ENCODE results near the gene TRIM72. TPM values are rescaled to one million over a fixed set of nuclear protein-coding genes. Genes with fewer than 3 reads are reported as not detected.
A peak's percentile ranks its signal among the peaks of the same experiment; 100 is the strongest.

TRIM72 gene
- total and polyA plus RNA-seq, 7 experiments from 2014 or later: 0.24 TPM; not detected in 6

- Mint-ChIP-seq H3K4me1 (peaks cover 60 to 87% (median 81%) of the 10 kb centered on the region in 7 donors), H3K27me3 (no peaks in the 10 kb centered on the region), H3K4me3 (peak overlapping the region in 3 of 10 donors; percentile 3 to 35 (median 30)), H3K27ac (peak overlapping the region; percentile 11 to 89 (median 72)), H3K36me3 (peaks cover 42 to 85% (median 74%) of the 10 kb centered on the region in 5 donors), H3K9me3 (peaks cover 0 to 8% (median 0%) of the 10 kb centered on the region in 11 donors)
- Histone ChIP-seq H3K9me3 (ENCODE audit: control insufficient read depth in 2 of 3, low read length in 3 of 3) (no peaks in the 10 kb centered on the region), H3K4me3 (ENCODE audit: low read length) (no peak overlapping the region), H3K27me3 (ENCODE audit: control insufficient read depth in 2 of 2, insufficient read depth in 2 of 2, low read length in 2 of 2) (no peaks in the 10 kb centered on the region), H3K27ac (ENCODE audit: low read depth, low read length) (no peak overlapping the region), H3K36me3 (ENCODE audit: control insufficient read depth in 2 of 3, insufficient read depth in 3 of 3, low read length in 3 of 3) (peaks cover 73 to 100% (median 83%) of the 10 kb centered on the region in 3 experiments), H3K4me1 (ENCODE audit: control insufficient read depth in 2 of 2, insufficient read depth in 2 of 2, low read length in 2 of 2) (peaks cover 26 to 43% of the 10 kb centered on the region in 2 donors)
- no peak for ATAC-seq
- CTCF ChIA-PET: interaction anchor here (1.3 kb wide), 1 partner anchor 12 kb away, joined by 3 read pairs; no protein-coding TSS in a partner anchor
- POLR2A ChIA-PET: interaction anchor here (0.6 to 2.6 kb wide), 7 partner anchors 10 to 264 kb away, joined by 3 to 26 read pairs (median 3); partner anchors contain the start of genes FUS and PYCARD
- intact Hi-C loops (cut with micrococcal nuclease): loop anchor here in 1 of 2 donors (10.0 kb wide), 1 partner anchor 525 kb away; a partner anchor contains a TSS
- no peak for DNase-seq
These were observed 24.5 kb upstream of the TRIM72 start for GRCh38 chr16:31189412-31189778.

GRCh38 chr16:31190061-31190460, 23.9 kb upstream of the TRIM72 start:
- Mint-ChIP-seq H3K27ac (peak overlapping the region; percentile 23 to 84 (median 70)), H3K4me1 (peaks cover 55 to 85% (median 78%) of the 10 kb centered on the region in 7 donors), H3K9me3 (peaks cover 0 to 5% (median 0%) of the 10 kb centered on the region in 11 donors), H3K36me3 (peaks cover 42 to 83% (median 72%) of the 10 kb centered on the region in 5 donors), H3K4me3 (peak overlapping the region in 3 of 10 donors; percentile 15 to 59 (median 27)), H3K27me3 (no peaks in the 10 kb centered on the region)
- Histone ChIP-seq H3K36me3 (ENCODE audit: control insufficient read depth in 2 of 3, insufficient read depth in 3 of 3, low read length in 3 of 3) (peaks cover 71 to 100% (median 88%) of the 10 kb centered on the region in 3 experiments), H3K4me3 (ENCODE audit: low read length) (no peak overlapping the region), H3K27me3 (ENCODE audit: control insufficient read depth in 2 of 2, insufficient read depth in 2 of 2, low read length in 2 of 2) (no peaks in the 10 kb centered on the region), H3K27ac (ENCODE audit: low read depth, low read length) (no peak overlapping the region), H3K4me1 (ENCODE audit: control insufficient read depth in 2 of 2, insufficient read depth in 2 of 2, low read length in 2 of 2) (peaks cover 25 to 37% of the 10 kb centered on the region in 2 donors), H3K9me3 (ENCODE audit: control insufficient read depth in 2 of 3, low read length in 3 of 3) (no peaks in the 10 kb centered on the region)
- ChIA-PET POLR2A (interaction anchor here (0.6 to 2.6 kb wide), 8 partner anchors 10 to 263 kb away, joined by 3 to 26 read pairs (median 4); partner anchors contain the start of genes FUS and PYCARD), CTCF (interaction anchor here (1.3 kb wide), 1 partner anchor 13 kb away, joined by 3 read pairs; no protein-coding TSS in a partner anchor)
- DNase-seq (no peak), ATAC-seq (no peak)
- intact Hi-C loops (cut with micrococcal nuclease): no loop called here

GRCh38 chr16:31190818-31191444, 23.0 kb upstream of the TRIM72 start:
- H3K27me3 ChIP-seq (ENCODE audit: control insufficient read depth in 2 of 2, insufficient read depth in 2 of 2, low read length in 2 of 2): no peaks in the 10 kb centered on the region
- no peak for ATAC-seq
- peaks cover 63 to 100% (median 84%) of the 10 kb centered on the region in 3 experiments for H3K36me3 ChIP-seq (ENCODE audit: control insufficient read depth in 2 of 3, insufficient read depth in 3 of 3, low read length in 3 of 3)
- peak overlapping the region in 2 of 10 donors; percentile 12 to 27 for H3K4me3 Mint-ChIP-seq
- no peaks in the 10 kb centered on the region for H3K9me3 ChIP-seq (ENCODE audit: control insufficient read depth in 2 of 3, low read length in 3 of 3)
- peaks cover 18 to 29% of the 10 kb centered on the region in 2 donors for H3K4me1 ChIP-seq (ENCODE audit: control insufficient read depth in 2 of 2, insufficient read depth in 2 of 2, low read length in 2 of 2)
- H3K4me1 Mint-ChIP-seq: peaks cover 52 to 78% (median 70%) of the 10 kb centered on the region in 7 donors
- H3K4me3 ChIP-seq (ENCODE audit: low read length): no peak overlapping the region
- POLR2A ChIA-PET: interaction anchor here (1.0 to 2.6 kb wide), 5 partner anchors 11 to 49 kb away, joined by 3 to 26 read pairs (median 9); partner anchors contain the start of genes FUS and PYCARD
- CTCF ChIA-PET: no interaction called here
- intact Hi-C loops (cut with micrococcal nuclease): loop anchor here in 1 of 2 donors (1.0 kb wide), 1 partner anchor 8 kb away; no protein-coding TSS in a partner anchor
- H3K27ac ChIP-seq (ENCODE audit: low read depth, low read length): no peak overlapping the region
- no peak for DNase-seq
- H3K36me3 Mint-ChIP-seq: peaks cover 38 to 79% (median 65%) of the 10 kb centered on the region in 5 donors
- H3K27me3 Mint-ChIP-seq: no peaks in the 10 kb centered on the region
- peak overlapping the region in 8 of 9 donors; percentile 37 to 79 (median 62) for H3K27ac Mint-ChIP-seq
- peaks cover 0 to 5% (median 0%) of the 10 kb centered on the region in 11 donors for H3K9me3 Mint-ChIP-seq

GRCh38 chr16:31191697-31192428, 22.1 kb upstream of the TRIM72 start:
- Histone ChIP-seq H3K4me1 (ENCODE audit: control insufficient read depth in 2 of 2, insufficient read depth in 2 of 2, low read length in 2 of 2) (peaks cover 8 to 21% of the 10 kb centered on the region in 2 donors), H3K4me3 (ENCODE audit: low read length) (no peak overlapping the region), H3K9me3 (ENCODE audit: control insufficient read depth in 2 of 3, low read length in 3 of 3) (no peaks in the 10 kb centered on the region), H3K27me3 (ENCODE audit: control insufficient read depth in 2 of 2, insufficient read depth in 2 of 2, low read length in 2 of 2) (no peaks in the 10 kb centered on the region), H3K36me3 (ENCODE audit: control insufficient read depth in 2 of 3, insufficient read depth in 3 of 3, low read length in 3 of 3) (peaks cover 53 to 98% (median 75%) of the 10 kb centered on the region in 3 experiments), H3K27ac (ENCODE audit: low read depth, low read length) (no peak overlapping the region)
- ChIA-PET CTCF (interaction anchor here (0.8 kb wide), 1 partner anchor 65 kb away, joined by 3 read pairs; no protein-coding TSS in a partner anchor), POLR2A (interaction anchor here (0.7 to 1.3 kb wide), 4 partner anchors 12 to 118 kb away, joined by 3 to 4 read pairs (median 4); partner anchors contain the start of genes FUS, ZNF646 and ZNF668)
- H3K9me3 Mint-ChIP-seq: peaks cover 0 to 7% (median 0%) of the 10 kb centered on the region in 11 donors
- intact Hi-C loops (cut with micrococcal nuclease): loop anchor here in 1 of 2 donors (1.0 kb wide), 1 partner anchor 9 kb away; no protein-coding TSS in a partner anchor
- peaks cover 28 to 70% (median 61%) of the 10 kb centered on the region in 5 donors for H3K36me3 Mint-ChIP-seq
- ATAC-seq (no peak), DNase-seq (no peak)
- H3K27me3 Mint-ChIP-seq: no peaks in the 10 kb centered on the region
- H3K4me3 Mint-ChIP-seq: peak overlapping the region in 2 of 10 donors; percentile 8 to 40
- H3K4me1 Mint-ChIP-seq: peaks cover 48 to 70% (median 66%) of the 10 kb centered on the region in 7 donors
- H3K27ac Mint-ChIP-seq: peak overlapping the region in 8 of 9 donors; percentile 4 to 79 (median 32)

GRCh38 chr16:31192856-31193642, 20.9 kb upstream of the TRIM72 start:
- CTCF ChIA-PET: no interaction called here
- Histone ChIP-seq H3K9me3 (ENCODE audit: control insufficient read depth in 2 of 3, low read length in 3 of 3) (no peaks in the 10 kb centered on the region), H3K36me3 (ENCODE audit: control insufficient read depth in 2 of 3, insufficient read depth in 3 of 3, low read length in 3 of 3) (peaks cover 42 to 86% (median 64%) of the 10 kb centered on the region in 3 experiments), H3K4me3 (ENCODE audit: low read length) (no peak overlapping the region), H3K27ac (ENCODE audit: low read depth, low read length) (no peak overlapping the region), H3K4me1 (ENCODE audit: control insufficient read depth in 2 of 2, insufficient read depth in 2 of 2, low read length in 2 of 2) (peaks cover 5 to 9% of the 10 kb centered on the region in 2 donors), H3K27me3 (ENCODE audit: control insufficient read depth in 2 of 2, insufficient read depth in 2 of 2, low read length in 2 of 2) (no peaks in the 10 kb centered on the region)
- ATAC-seq (no peak), DNase-seq (no peak)
- peaks cover 0 to 5% (median 0%) of the 10 kb centered on the region in 11 donors for H3K9me3 Mint-ChIP-seq
- intact Hi-C loops (cut with micrococcal nuclease): no loop called here
- POLR2A ChIA-PET: interaction anchor here (0.6 to 1.3 kb wide), 6 partner anchors 10 to 621 kb away, joined by 3 to 9 read pairs (median 4); partner anchors contain the start of genes FUS, PYCARD, ZNF646 and ZNF668
- H3K4me1 Mint-ChIP-seq: peaks cover 38 to 64% (median 59%) of the 10 kb centered on the region in 7 donors
- H3K27me3 Mint-ChIP-seq: no peaks in the 10 kb centered on the region
- peaks cover 27 to 61% (median 54%) of the 10 kb centered on the region in 5 donors for H3K36me3 Mint-ChIP-seq
- peak overlapping the region in 1 of 10 donors; percentile 14 for H3K4me3 Mint-ChIP-seq
- H3K27ac Mint-ChIP-seq: peak overlapping the region in 7 of 9 donors; percentile 8 to 81 (median 46)

Data from naive thymus-derived CD4-positive, alpha-beta T cell (primary cell).